Dermis blood vessel endothelial cell (primary cell): ENCODE results near the gene MGST3. TPM values are rescaled to one million over a fixed set of nuclear protein-coding genes. Genes with fewer than 3 reads are reported as not detected.
A peak's percentile ranks its signal among the peaks of the same experiment; 100 is the strongest.
"Not testable (repeated sequence)": the region's sequence is repeated elsewhere in the genome, so short reads cannot be mapped to it uniquely, and the experiment has no call there.

ENCODE experiments used
- DNase-seq: peaks from one replicate; pipeline ENCODE4 v3.0.0; 2010
- total RNA-seq: library from RNA; depleted of rRNA; stranded (reverse); fragments of >200 nt; gene quantifications from 2 replicates; pipeline ENCODE4 v1.2.3, GENCODE V29; 2014

Gene MGST3
- total RNA-seq, 1 donor from 2014 or later, result 166 TPM

- DNase-seq, result not testable (repeated sequence)
Measured at GRCh38 chr1:165658766-165659580, 27.9 kb downstream of the MGST3 start.

GRCh38 chr1:165659581-165659895, 28.5 kb downstream of the MGST3 start:
- no peak for DNase-seq

GRCh38 chr1:165661703-165662102, 30.7 kb downstream of the MGST3 start:
- DNase-seq, result no peak

- DNase-seq, result no peak
Measured at GRCh38 chr1:165662186-165662585, 31.2 kb downstream of the MGST3 start.

GRCh38 chr1:165666152-165666825, 35.3 kb downstream of the MGST3 start:
- DNase-seq, result no peak

- DNase-seq, result no peak
Measured at GRCh38 chr1:165668184-165668583, 37.1 kb downstream of the MGST3 start.

GRCh38 chr1:165671526-165671925, 40.5 kb downstream of the MGST3 start:
- no peak for DNase-seq

GRCh38 chr1:165674599-165674998, 43.6 kb downstream of the MGST3 start:
- DNase-seq, result peak; percentile 56

GRCh38 chr1:165675794-165676193, 44.8 kb downstream of the MGST3 start:
- DNase-seq, result no peak

GRCh38 chr1:165678509-165678908, 47.5 kb downstream of the MGST3 start:
- peak; percentile 28 for DNase-seq

GRCh38 chr1:165679282-165680036, 48.4 kb downstream of the MGST3 start:
- no peak for DNase-seq

GRCh38 chr1:165680303-165680702, 49.3 kb downstream of the MGST3 start:
- DNase-seq, result no peak

- not testable (repeated sequence) for DNase-seq
Measured at GRCh38 chr1:165680773-165681172, 49.7 kb downstream of the MGST3 start.

- DNase-seq, result no peak
Measured at GRCh38 chr1:165683848-165684485, 52.9 kb downstream of the MGST3 start.

GRCh38 chr1:165686121-165686970, 55.3 kb downstream of the MGST3 start:
- no peak for DNase-seq

GRCh38 chr1:165686971-165687433, 56.0 kb downstream of the MGST3 start:
- no peak for DNase-seq

GRCh38 chr1:165688046-165688445, 57.0 kb downstream of the MGST3 start:
- DNase-seq, result no peak

GRCh38 chr1:165695031-165695430, 64.0 kb downstream of the MGST3 start:
- DNase-seq, result no peak

GRCh38 chr1:165696625-165697100, 65.6 kb downstream of the MGST3 start:
- DNase-seq, result peak; percentile 13

- DNase-seq, result no peak
Measured at GRCh38 chr1:165697491-165697880, 66.5 kb downstream of the MGST3 start.

GRCh38 chr1:165697881-165698760, 67.1 kb downstream of the MGST3 start, which contains the start of gene ALDH9A1:
Gene ALDH9A1, minus strand, starts transcription at chr1:165698562. Its CDS starts 4 bp downstream, at chr1:165698558.
- DNase-seq, result peak; percentile 79
